Measurements from ENCODE around the gene ROCK2.

Gene ROCK2

GRCh38 chr2:11389551-11390398, 45.3 kb upstream of the ROCK2 start:
- TF ChIP-seq TAF1 (IDR thresholded peaks at IDR 0.05; ENCODE audit: borderline replicate concordance, insufficient read depth, low read length) (no peak), SIN3A (IDR thresholded peaks at IDR 0.05; ENCODE audit: borderline replicate concordance, insufficient read depth, low read length) (no peak), REST (IDR thresholded peaks at IDR 0.05; ENCODE audit: insufficient read depth in 1 of 2, low read depth in 2 of 2, low read length in 2 of 2) (no peak), POLR2AphosphoS5 (IDR thresholded peaks at IDR 0.05; ENCODE audit: low read depth, low read length) (no peak), FOXP2 (optimal IDR thresholded peaks at IDR 0.05; ENCODE audit: borderline replicate concordance, extremely low read depth, extremely low read length, insufficient read depth) (no peak)

- no peak for TF ChIP-seq SIN3A (IDR thresholded peaks at IDR 0.05; ENCODE audit: borderline replicate concordance, insufficient read depth, low read length)
- no peak for TF ChIP-seq REST (IDR thresholded peaks at IDR 0.05; ENCODE audit: insufficient read depth in 1 of 2, low read depth in 2 of 2, low read length in 2 of 2)
- no peak for TF ChIP-seq TAF1 (IDR thresholded peaks at IDR 0.05; ENCODE audit: borderline replicate concordance, insufficient read depth, low read length)
- no peak for TF ChIP-seq FOXP2 (optimal IDR thresholded peaks at IDR 0.05; ENCODE audit: borderline replicate concordance, extremely low read depth, extremely low read length, insufficient read depth)
- no peak for TF ChIP-seq POLR2AphosphoS5 (IDR thresholded peaks at IDR 0.05; ENCODE audit: low read depth, low read length)
Measured at GRCh38 chr2:11389052-11389420, 44.6 kb upstream of the ROCK2 start.

GRCh38 chr2:11388262-11389051, 44.0 kb upstream of the ROCK2 start:
- TF ChIP-seq TAF1 (IDR thresholded peaks at IDR 0.05; ENCODE audit: borderline replicate concordance, insufficient read depth, low read length), result no peak

GRCh38 chr2:11387843-11388242, 43.4 kb upstream of the ROCK2 start:
- TF ChIP-seq POLR2AphosphoS5 (IDR thresholded peaks at IDR 0.05; ENCODE audit: low read depth, low read length) (no peak), REST (IDR thresholded peaks at IDR 0.05; ENCODE audit: insufficient read depth in 1 of 2, low read depth in 2 of 2, low read length in 2 of 2) (no peak), TAF1 (IDR thresholded peaks at IDR 0.05; ENCODE audit: borderline replicate concordance, insufficient read depth, low read length) (no peak), SIN3A (IDR thresholded peaks at IDR 0.05; ENCODE audit: borderline replicate concordance, insufficient read depth, low read length) (no peak), FOXP2 (optimal IDR thresholded peaks at IDR 0.05; ENCODE audit: borderline replicate concordance, extremely low read depth, extremely low read length, insufficient read depth) (no peak)

GRCh38 chr2:11387100-11387390, 42.6 kb upstream of the ROCK2 start:
- TF ChIP-seq REST (IDR thresholded peaks at IDR 0.05; ENCODE audit: insufficient read depth in 1 of 2, low read depth in 2 of 2, low read length in 2 of 2) (no peak), SIN3A (IDR thresholded peaks at IDR 0.05; ENCODE audit: borderline replicate concordance, insufficient read depth, low read length) (no peak), TAF1 (IDR thresholded peaks at IDR 0.05; ENCODE audit: borderline replicate concordance, insufficient read depth, low read length) (no peak), FOXP2 (optimal IDR thresholded peaks at IDR 0.05; ENCODE audit: borderline replicate concordance, extremely low read depth, extremely low read length, insufficient read depth) (no peak), POLR2AphosphoS5 (IDR thresholded peaks at IDR 0.05; ENCODE audit: low read depth, low read length) (no peak)

Data from PFSK-1 (cell line).